T-helper 1 cell treated with Interleukin-12 subunit alpha and Interleukin-12 subunit beta and Interleukin-4 antibody, amounts not matched to agents 30 ng/mL and 1 ng/mL, for 36 hours (primary cell): ENCODE data around the gene NR2C2AP. TPM values are rescaled to one million over a fixed set of nuclear protein-coding genes. Genes with fewer than 3 reads are reported as not detected.
"Not testable (repeated sequence)": the region's sequence is repeated elsewhere in the genome, so short reads cannot be mapped to it uniquely, and the experiment has no call there.

Experiments
- intact Hi-C: fragments of 100-400 bp; cut with micrococcal nuclease; formaldehyde crosslinking; loops from one replicate; pipeline ENCODE4 v1.15.1; 2024
- total RNA-seq: library from RNA; stranded (reverse); gene quantifications from 2 replicates; pipeline ENCODE4 v1.2.3, GENCODE V29; 2022

NR2C2AP gene
- total RNA-seq, 1 donor from 2014 or later: 28.0 TPM

GRCh38 chr19:19186742-19187141 is 16.5 kb downstream of the NR2C2AP start:
- intact Hi-C loops: loop anchor here (1.0 kb wide), 3 partner anchors 39 to 221 kb away; no protein-coding TSS in a partner anchor

- intact Hi-C loops: loop anchor here (1.0 kb wide), 3 partner anchors 39 to 221 kb away; no protein-coding TSS in a partner anchor
Observed at GRCh38 chr19:19185853-19186740, 17.1 kb downstream of the NR2C2AP start.

GRCh38 chr19:19181488-19181998 is 21.7 kb downstream of the NR2C2AP start:
- intact Hi-C loops: no loop called here

- intact Hi-C loops: no loop called here
Observed at GRCh38 chr19:19179548-19180441, 23.4 kb downstream of the NR2C2AP start.

GRCh38 chr19:19176950-19177349 is 26.3 kb downstream of the NR2C2AP start:
- intact Hi-C loops: no loop called here

GRCh38 chr19:19173243-19173642 is 30.0 kb downstream of the NR2C2AP start:
- intact Hi-C loops: not testable (repeated sequence)

GRCh38 chr19:19171821-19172532 is 31.2 kb downstream of the NR2C2AP start:
- intact Hi-C loops: loop anchor here (2.0 kb wide), 1 partner anchor 33 kb away; the partner anchor contains the start of gene TMEM161A

GRCh38 chr19:19170873-19171672 is 32.1 kb downstream of the NR2C2AP start:
- intact Hi-C loops: loop anchor here (1.0 to 2.0 kb wide), 2 partner anchors 21 to 32 kb away; partner anchors contain the start of genes BORCS8, RFXANK and TMEM161A

GRCh38 chr19:19170053-19170872 is 33.0 kb downstream of the NR2C2AP start, which contains the start of gene MEF2B:
TSS of gene MEF2B (minus strand) at chr19:19170263. CDS start at chr19:19150735, 19,528 bp downstream.
- intact Hi-C loops: loop anchor here (1.0 to 2.0 kb wide), 2 partner anchors 22 to 31 kb away; partner anchors contain the start of genes BORCS8, RFXANK and TMEM161A

- intact Hi-C loops: loop anchor here (1.0 to 2.0 kb wide), 2 partner anchors 23 to 31 kb away; partner anchors contain the start of genes BORCS8, RFXANK and TMEM161A
Observed at GRCh38 chr19:19169236-19170052, 33.8 kb downstream of the NR2C2AP start.

GRCh38 chr19:19167612-19168011 is 35.6 kb downstream of the NR2C2AP start:
- intact Hi-C loops: no loop called here

- intact Hi-C loops: no loop called here
Observed at GRCh38 chr19:19165396-19165795, 37.8 kb downstream of the NR2C2AP start.

- intact Hi-C loops: no loop called here
Observed at GRCh38 chr19:19162495-19162894, 40.7 kb downstream of the NR2C2AP start.

- intact Hi-C loops: no loop called here
Observed at GRCh38 chr19:19160461-19161035, 42.7 kb downstream of the NR2C2AP start.

- intact Hi-C loops: no loop called here
Observed at GRCh38 chr19:19159534-19159933, 43.7 kb downstream of the NR2C2AP start.

- intact Hi-C loops: no loop called here
Observed at GRCh38 chr19:19157808-19158207, 45.4 kb downstream of the NR2C2AP start.

- intact Hi-C loops: no loop called here
Observed at GRCh38 chr19:19155495-19156219, 47.6 kb downstream of the NR2C2AP start.
